ENCODE results near the gene CLDN10.

CLDN10 gene

GRCh38 chr13:95601216-95601615 lies 48.7 kb downstream of the CLDN10 start:
- no peak overlapping the region for H3K27ac ChIP-seq (replicated peaks; ENCODE audit: low read length)
- H3K23ac ChIP-seq (ENCODE audit: low read depth, low read length, poor library complexity), result no peak overlapping the region
- no peak overlapping the region for H2BK12ac ChIP-seq (ENCODE audit: low read length)
- no peaks in the 10 kb centered on the region for H3K27me3 ChIP-seq (ENCODE audit: control insufficient read depth in 3 of 3, insufficient read depth in 3 of 3, low read depth in 1 of 3, low read length in 3 of 3)
- WGBS, 2 donors (ENCODE audit: extremely low coverage in 2 of 2, insufficient read length in 2 of 2, insufficient replicate concordance in 1 of 2), result no CpG with 5 or more reads among the region's 2 CpGs
- H3K18ac ChIP-seq (ENCODE audit: low read length), result no peak overlapping the region
- no peak overlapping the region for H4K91ac ChIP-seq (ENCODE audit: low read depth, low read length, poor library complexity)
- no peaks in the 10 kb centered on the region for H3K4me1 ChIP-seq (ENCODE audit: control insufficient read depth in 2 of 2, insufficient read depth in 1 of 2, low read depth in 1 of 2, low read length in 2 of 2)
- no peak overlapping the region for H2AK5ac ChIP-seq (ENCODE audit: low read depth, low read length)
- peaks cover 2% of the 10 kb centered on the region for H3K79me1 ChIP-seq (ENCODE audit: low read depth, low read length)
- no peak overlapping the region for H3K4me2 ChIP-seq (ENCODE audit: insufficient read depth, low read length, poor library complexity, severe bottlenecking)
- no peak overlapping the region for H2BK5ac ChIP-seq (ENCODE audit: low read length)
- H2BK120ac ChIP-seq (ENCODE audit: low read depth, low read length), result no peak overlapping the region
- no peak overlapping the region for H3K9ac ChIP-seq (ENCODE audit: low read depth, low read length, poor library complexity)
- peaks cover 25 to 96% of the 10 kb centered on the region in 2 donors for H3K36me3 ChIP-seq (replicated peaks in 1 of 2; ENCODE audit: control insufficient read depth in 2 of 2, insufficient read depth in 2 of 2, low read length in 2 of 2)
- no peak overlapping the region for H2AFZ ChIP-seq (ENCODE audit: low read length)
- H4K8ac ChIP-seq (ENCODE audit: low read depth, low read length), result no peak overlapping the region
- no peaks in the 10 kb centered on the region for H3K9me3 ChIP-seq (replicated peaks in 1 of 2; ENCODE audit: control insufficient read depth in 2 of 2, insufficient read depth in 1 of 2, low read depth in 1 of 2, low read length in 2 of 2)
- DNase-seq (ENCODE audit: low spot score), result no peak
- no peak overlapping the region for H3K4ac ChIP-seq (ENCODE audit: low read length)
- H3K4me3 ChIP-seq (ENCODE audit: low read length in 2 of 2), result no peak overlapping the region
- no peak overlapping the region for H2BK15ac ChIP-seq (ENCODE audit: low read length)
- H3K14ac ChIP-seq (ENCODE audit: low read length), result no peak overlapping the region

- H4K8ac ChIP-seq (ENCODE audit: low read depth, low read length), result no peak overlapping the region
- H2BK120ac ChIP-seq (ENCODE audit: low read depth, low read length), result no peak overlapping the region
- H2BK12ac ChIP-seq (ENCODE audit: low read length), result no peak overlapping the region
- H3K4me2 ChIP-seq (ENCODE audit: insufficient read depth, low read length, poor library complexity, severe bottlenecking), result no peak overlapping the region
- no peak overlapping the region for H3K27ac ChIP-seq (replicated peaks; ENCODE audit: low read length)
- H2AFZ ChIP-seq (ENCODE audit: low read length), result no peak overlapping the region
- no peak overlapping the region for H3K4ac ChIP-seq (ENCODE audit: low read length)
- peaks cover 25 to 97% of the 10 kb centered on the region in 2 donors for H3K36me3 ChIP-seq (replicated peaks in 1 of 2; ENCODE audit: control insufficient read depth in 2 of 2, insufficient read depth in 2 of 2, low read length in 2 of 2)
- H3K23ac ChIP-seq (ENCODE audit: low read depth, low read length, poor library complexity), result no peak overlapping the region
- H3K79me1 ChIP-seq (ENCODE audit: low read depth, low read length), result peaks cover under 1% of the 10 kb centered on the region
- no peak overlapping the region for H3K14ac ChIP-seq (ENCODE audit: low read length)
- no peaks in the 10 kb centered on the region for H3K27me3 ChIP-seq (ENCODE audit: control insufficient read depth in 3 of 3, insufficient read depth in 3 of 3, low read depth in 1 of 3, low read length in 3 of 3)
- H3K9me3 ChIP-seq (replicated peaks in 1 of 2; ENCODE audit: control insufficient read depth in 2 of 2, insufficient read depth in 1 of 2, low read depth in 1 of 2, low read length in 2 of 2), result no peaks in the 10 kb centered on the region
- H2BK5ac ChIP-seq (ENCODE audit: low read length), result no peak overlapping the region
- H3K4me3 ChIP-seq (ENCODE audit: low read length in 2 of 2), result no peak overlapping the region
- no peaks in the 10 kb centered on the region for H3K4me1 ChIP-seq (ENCODE audit: control insufficient read depth in 2 of 2, insufficient read depth in 1 of 2, low read depth in 1 of 2, low read length in 2 of 2)
- DNase-seq (ENCODE audit: low spot score), result no peak
- no peak overlapping the region for H2BK15ac ChIP-seq (ENCODE audit: low read length)
- H3K9ac ChIP-seq (ENCODE audit: low read depth, low read length, poor library complexity), result no peak overlapping the region
- no peak overlapping the region for H3K18ac ChIP-seq (ENCODE audit: low read length)
- no peak overlapping the region for H2AK5ac ChIP-seq (ENCODE audit: low read depth, low read length)
- H4K91ac ChIP-seq (ENCODE audit: low read depth, low read length, poor library complexity), result no peak overlapping the region
- no CpG with 5 or more reads among the region's 6 CpGs for WGBS, 2 donors (ENCODE audit: extremely low coverage in 2 of 2, insufficient read length in 2 of 2, insufficient replicate concordance in 1 of 2)
Observed at GRCh38 chr13:95601906-95602305, 49.4 kb downstream of the CLDN10 start.

GRCh38 chr13:95603887-95604555 lies 51.5 kb downstream of the CLDN10 start:
- Histone ChIP-seq H3K4me3 (ENCODE audit: low read length in 2 of 2) (no peak overlapping the region), H3K9me3 (replicated peaks in 1 of 2; ENCODE audit: control insufficient read depth in 2 of 2, insufficient read depth in 1 of 2, low read depth in 1 of 2, low read length in 2 of 2) (no peaks in the 10 kb centered on the region), H3K18ac (ENCODE audit: low read length) (no peak overlapping the region), H3K4me2 (ENCODE audit: insufficient read depth, low read length, poor library complexity, severe bottlenecking) (no peak overlapping the region), H4K8ac (ENCODE audit: low read depth, low read length) (no peak overlapping the region), H3K23ac (ENCODE audit: low read depth, low read length, poor library complexity) (no peak overlapping the region), H2BK120ac (ENCODE audit: low read depth, low read length) (no peak overlapping the region), H3K4ac (ENCODE audit: low read length) (no peak overlapping the region), H2AK5ac (ENCODE audit: low read depth, low read length) (no peak overlapping the region), H3K4me1 (ENCODE audit: control insufficient read depth in 2 of 2, insufficient read depth in 1 of 2, low read depth in 1 of 2, low read length in 2 of 2) (no peaks in the 10 kb centered on the region), H3K27me3 (ENCODE audit: control insufficient read depth in 3 of 3, insufficient read depth in 3 of 3, low read depth in 1 of 3, low read length in 3 of 3) (no peaks in the 10 kb centered on the region), H2AFZ (ENCODE audit: low read length) (no peak overlapping the region), H4K91ac (ENCODE audit: low read depth, low read length, poor library complexity) (no peak overlapping the region), H2BK15ac (ENCODE audit: low read length) (no peak overlapping the region), H2BK12ac (ENCODE audit: low read length) (no peak overlapping the region), H3K14ac (ENCODE audit: low read length) (peak overlapping the region; percentile 57), H3K36me3 (replicated peaks in 1 of 2; ENCODE audit: control insufficient read depth in 2 of 2, insufficient read depth in 2 of 2, low read length in 2 of 2) (peaks cover 29 to 95% of the 10 kb centered on the region in 2 donors), H3K79me1 (ENCODE audit: low read depth, low read length) (no peaks in the 10 kb centered on the region), H3K9ac (ENCODE audit: low read depth, low read length, poor library complexity) (no peak overlapping the region), H2BK5ac (ENCODE audit: low read length) (no peak overlapping the region), H3K27ac (replicated peaks; ENCODE audit: low read length) (no peak overlapping the region)
- WGBS, 2 donors (ENCODE audit: extremely low coverage in 2 of 2, insufficient read length in 2 of 2, insufficient replicate concordance in 1 of 2), result no CpG with 5 or more reads among the region's 12 CpGs
- DNase-seq (ENCODE audit: low spot score), result no peak

GRCh38 chr13:95604556-95604915 lies 52.0 kb downstream of the CLDN10 start:
- Histone ChIP-seq H2BK120ac (ENCODE audit: low read depth, low read length) (no peak overlapping the region), H3K27me3 (ENCODE audit: control insufficient read depth in 3 of 3, insufficient read depth in 3 of 3, low read depth in 1 of 3, low read length in 3 of 3) (no peaks in the 10 kb centered on the region), H3K4me3 (ENCODE audit: low read length in 2 of 2) (no peak overlapping the region), H3K18ac (ENCODE audit: low read length) (no peak overlapping the region), H4K8ac (ENCODE audit: low read depth, low read length) (no peak overlapping the region), H2AFZ (ENCODE audit: low read length) (no peak overlapping the region), H3K36me3 (replicated peaks in 1 of 2; ENCODE audit: control insufficient read depth in 2 of 2, insufficient read depth in 2 of 2, low read length in 2 of 2) (peaks cover 29 to 95% of the 10 kb centered on the region in 2 donors), H3K4me2 (ENCODE audit: insufficient read depth, low read length, poor library complexity, severe bottlenecking) (no peak overlapping the region), H3K9me3 (replicated peaks in 1 of 2; ENCODE audit: control insufficient read depth in 2 of 2, insufficient read depth in 1 of 2, low read depth in 1 of 2, low read length in 2 of 2) (no peaks in the 10 kb centered on the region), H2BK5ac (ENCODE audit: low read length) (no peak overlapping the region), H3K79me1 (ENCODE audit: low read depth, low read length) (no peaks in the 10 kb centered on the region), H3K4ac (ENCODE audit: low read length) (no peak overlapping the region), H3K23ac (ENCODE audit: low read depth, low read length, poor library complexity) (no peak overlapping the region), H2BK15ac (ENCODE audit: low read length) (no peak overlapping the region), H3K27ac (replicated peaks; ENCODE audit: low read length) (no peak overlapping the region), H2AK5ac (ENCODE audit: low read depth, low read length) (no peak overlapping the region), H4K91ac (ENCODE audit: low read depth, low read length, poor library complexity) (no peak overlapping the region), H3K9ac (ENCODE audit: low read depth, low read length, poor library complexity) (no peak overlapping the region), H3K14ac (ENCODE audit: low read length) (no peak overlapping the region), H2BK12ac (ENCODE audit: low read length) (no peak overlapping the region), H3K4me1 (ENCODE audit: control insufficient read depth in 2 of 2, insufficient read depth in 1 of 2, low read depth in 1 of 2, low read length in 2 of 2) (no peaks in the 10 kb centered on the region)
- WGBS, 2 donors (ENCODE audit: extremely low coverage in 2 of 2, insufficient read length in 2 of 2, insufficient replicate concordance in 1 of 2), result no CpG with 5 or more reads among the region's 3 CpGs
- no peak for DNase-seq (ENCODE audit: low spot score)

Data from neuronal stem cell (in vitro differentiated cells).